NB4 (cell line): Measurements from ENCODE around the gene CDH23.

Experiments used
- CTCF ChIP-seq: IDR thresholded peaks from one replicate; pipeline ENCODE4 v1.5.1; 2012; ENCODE audit warnings: low read depth, low read length
- MYC ChIP-seq: IDR thresholded peaks from 2 replicates; pipeline ENCODE4 v1.6.1; 2011; ENCODE audit warnings: low read depth, low read length
- POLR2A ChIP-seq: IDR thresholded peaks from 2 replicates; pipeline ENCODE4 v1.6.1; 2011; ENCODE audit warnings: mild to moderate bottlenecking; ENCODE audit not compliant: insufficient read length; ENCODE audit errors: extremely low read depth
- TF ChIP-seq, protein P1 (sequence below): IDR thresholded peaks from 2 replicates; pipeline ENCODE4 v1.6.1; 2011; ENCODE audit warnings: low read depth, low read length

DNA sequence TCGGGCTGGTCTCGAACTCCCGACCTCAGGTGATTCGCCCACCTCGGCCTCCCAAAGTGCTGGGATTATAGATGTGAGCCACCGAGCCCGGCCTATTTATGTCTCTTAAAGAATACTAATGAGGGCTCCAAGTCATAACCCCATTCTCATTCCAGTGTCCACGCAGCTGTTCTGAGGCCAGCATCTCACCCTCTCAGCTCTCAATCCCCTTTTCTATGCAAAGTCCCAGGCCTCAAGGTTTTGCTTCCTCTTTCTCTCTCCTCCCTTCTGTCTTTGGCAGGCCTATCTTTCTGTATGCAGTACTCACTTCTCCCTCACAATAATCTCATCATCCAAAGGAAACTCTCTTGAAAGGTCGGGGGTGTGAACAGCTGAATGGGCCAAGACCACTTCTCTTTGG lies 404.6 kb downstream of the CDH23 start:
- TF ChIP-seq CTCF (no peak), POLR2A (no peak), MYC (no peak)
- TF ChIP-seq, protein P1, sequence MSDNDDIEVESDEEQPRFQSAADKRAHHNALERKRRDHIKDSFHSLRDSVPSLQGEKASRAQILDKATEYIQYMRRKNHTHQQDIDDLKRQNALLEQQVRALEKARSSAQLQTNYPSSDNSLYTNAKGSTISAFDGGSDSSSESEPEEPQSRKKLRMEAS, result no peak
